ENCODE data around the gene VPS4B.
A peak's percentile ranks its signal among the peaks of the same experiment; 100 is the strongest.

GRCh38 chr18:63439334-63439733, 17.1 kb upstream of the VPS4B start:
- TF ChIP-seq REST (IDR thresholded peaks at IDR 0.05; ENCODE audit: borderline replicate concordance) (no peak), POLR2AphosphoS5 (IDR thresholded peaks at IDR 0.05) (no peak), CTCF (IDR thresholded peaks at IDR 0.05; ENCODE audit: poor library complexity, severe bottlenecking) (peak; percentile 89)

Measured in neural cell (in vitro differentiated cells).